ENCODE results near the gene ACIN1.

The ACIN1 gene

GRCh38 chr14:23079716-23080115 is 15.2 kb downstream of the ACIN1 start:
- DNase-seq = no peak

DNA sequence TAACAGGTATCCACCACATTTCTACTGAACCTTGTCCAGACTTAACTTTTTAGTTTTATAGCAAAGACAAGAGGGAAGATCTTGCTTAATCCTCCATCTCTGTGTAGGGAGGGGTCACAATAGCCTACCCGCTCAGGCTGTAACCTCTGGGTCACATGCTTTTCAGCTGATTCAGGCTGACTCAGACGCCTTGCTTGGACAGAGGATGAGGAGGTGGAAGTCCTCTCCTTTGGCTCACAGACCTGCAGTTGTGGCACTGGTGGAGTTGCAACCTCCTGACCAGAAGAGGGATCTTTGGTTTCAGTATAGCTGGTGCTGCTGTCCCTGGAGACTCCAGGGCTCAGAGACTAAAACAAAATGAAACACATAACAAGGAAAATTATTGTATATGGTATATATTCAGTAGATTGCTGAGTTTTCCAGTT is 16.2 kb downstream of the ACIN1 start:
- peak; percentile 70 for DNase-seq

- no peak for DNase-seq
These were observed 17.0 kb downstream of the ACIN1 start for GRCh38 chr14:23077962-23078361.

DNA sequence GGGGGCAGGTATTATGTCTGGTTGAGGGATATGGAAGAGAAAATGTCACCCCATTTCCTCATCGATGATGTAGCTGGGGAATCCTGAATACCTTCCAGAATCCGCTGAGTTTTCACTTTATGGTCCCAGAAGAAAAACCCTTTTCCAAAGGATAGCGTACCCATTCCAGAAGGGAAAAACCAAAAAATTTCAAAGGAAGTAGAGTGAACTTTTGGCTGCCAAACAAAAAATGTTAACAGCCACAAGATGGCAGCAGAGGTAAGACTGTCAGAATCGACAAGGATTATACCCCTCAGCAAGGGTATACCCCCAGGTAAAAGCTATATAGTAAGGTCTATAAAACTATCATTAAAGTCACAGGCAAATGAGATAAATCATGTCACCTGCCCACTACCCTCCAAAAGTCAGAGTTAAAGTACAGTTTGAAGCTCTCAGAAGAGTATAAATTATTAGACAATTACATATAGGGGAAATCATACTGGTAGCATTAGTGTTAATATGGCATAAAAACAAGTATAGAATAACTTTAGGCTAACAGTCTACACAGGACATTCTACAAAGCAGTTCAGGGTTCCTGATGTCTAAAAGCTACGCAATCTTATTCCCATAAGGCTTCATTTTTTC is 18.0 kb downstream of the ACIN1 start:
- no peak for DNase-seq

DNA sequence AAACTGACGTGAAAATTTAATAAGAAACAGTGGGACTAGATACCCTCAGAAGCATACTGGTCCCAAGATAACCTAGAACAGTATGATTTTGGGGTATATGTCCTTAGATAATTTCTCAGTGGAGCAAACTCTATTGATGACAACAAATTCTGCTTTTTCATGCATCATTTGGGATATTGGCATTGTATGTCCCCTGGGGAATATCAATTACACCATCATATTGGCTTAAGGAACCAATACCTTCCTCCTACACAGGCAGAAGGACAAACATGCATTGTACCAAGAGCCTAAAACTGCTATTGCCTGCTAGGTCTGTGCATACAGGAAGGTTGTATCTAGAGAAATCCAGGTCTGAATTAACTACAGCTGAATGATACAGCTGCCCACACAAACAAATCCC is 20.0 kb downstream of the ACIN1 start:
- no peak for DNase-seq

DNA sequence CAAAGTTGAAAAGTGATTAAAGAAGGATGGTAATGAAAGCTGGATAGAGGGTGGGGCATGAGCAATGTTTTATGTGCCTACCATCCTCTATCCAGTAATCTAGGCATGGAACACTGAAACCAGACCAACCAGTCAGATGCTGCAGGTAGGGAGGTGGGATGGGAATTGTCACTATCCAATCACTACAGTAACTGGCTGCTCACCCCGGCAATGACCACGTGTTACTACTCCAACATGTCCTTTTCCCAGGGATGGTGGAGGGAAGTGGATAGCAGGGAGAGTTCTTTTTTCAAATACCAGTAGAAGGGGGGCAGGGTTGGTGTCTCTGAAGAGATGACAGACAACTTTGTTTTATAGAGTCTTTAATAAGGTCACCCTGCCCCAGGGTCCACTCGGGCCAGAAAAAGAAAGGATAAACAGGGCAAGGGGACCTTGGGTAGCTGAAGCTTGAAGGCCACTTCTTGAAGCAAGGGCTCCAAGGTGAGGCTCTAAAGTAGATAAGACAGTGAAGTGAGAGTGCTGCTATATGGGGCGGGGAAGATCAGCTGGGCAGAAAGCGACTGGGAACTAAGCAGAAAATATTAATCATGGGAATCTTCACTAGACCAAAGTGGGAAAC is 22.9 kb downstream of the ACIN1 start:
- DNase-seq = no peak

GRCh38 chr14:23071244-23071920 is 23.6 kb downstream of the ACIN1 start:
- peak; percentile 77 for DNase-seq

DNA sequence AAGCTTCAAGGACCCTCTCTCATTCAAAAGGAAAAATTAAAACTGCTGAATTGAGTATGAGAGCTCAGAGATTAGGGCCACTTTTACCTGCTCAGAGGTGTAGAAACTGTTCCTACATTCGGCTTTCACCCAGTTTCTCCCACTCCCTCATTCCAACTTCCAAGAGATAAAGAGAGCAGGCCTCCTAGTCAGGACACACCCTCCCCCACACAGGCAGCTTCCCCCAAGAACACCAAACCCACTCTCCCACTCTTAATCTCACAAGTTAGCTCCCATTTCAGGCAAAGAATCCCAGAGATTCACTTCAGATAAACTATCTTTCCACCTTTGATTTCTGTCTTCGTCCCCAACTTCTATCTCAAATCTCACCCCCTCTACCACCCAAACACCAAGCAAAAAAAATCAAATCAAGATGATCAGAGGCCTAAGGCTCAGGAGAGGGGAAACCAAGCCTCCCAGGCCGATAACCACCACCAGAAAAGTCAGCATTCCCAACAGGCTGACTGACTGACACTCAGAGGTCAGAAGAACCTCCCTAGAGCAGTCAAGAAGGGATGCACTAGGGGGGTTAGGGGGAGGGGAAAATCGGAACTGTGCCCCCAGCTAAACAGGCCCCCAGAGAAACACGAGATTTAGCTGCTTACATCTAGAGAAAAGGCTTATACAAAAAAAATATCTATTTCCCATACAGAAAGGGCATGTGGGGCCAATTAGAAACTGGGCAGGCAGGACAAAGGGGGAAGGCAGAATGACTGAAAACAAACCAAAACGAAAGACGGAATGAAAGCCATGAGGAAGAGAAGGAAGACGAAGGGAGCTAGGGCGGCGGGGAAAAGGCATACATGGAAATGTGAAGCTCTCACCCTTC is 24.4 kb downstream of the ACIN1 start:
- no peak for DNase-seq

DNA sequence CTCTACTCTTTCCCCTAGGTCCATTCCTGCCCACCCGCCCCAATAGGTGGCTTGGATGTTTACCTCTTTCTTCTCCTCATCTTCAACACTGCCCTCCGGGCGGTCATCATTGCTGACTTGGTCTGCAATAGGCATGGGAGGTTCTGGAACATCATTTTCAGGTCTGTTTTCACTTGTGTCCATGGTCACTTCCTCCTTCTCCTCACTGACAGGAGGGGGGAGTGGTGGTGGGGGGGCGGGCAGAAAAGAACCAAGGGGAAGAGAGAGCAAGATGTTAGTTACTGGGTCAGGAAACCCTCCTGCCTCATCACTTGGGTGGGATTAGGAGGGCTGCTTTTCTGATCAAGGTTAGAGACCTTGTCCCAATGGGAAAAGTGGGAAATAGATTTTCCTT is 25.5 kb downstream of the ACIN1 start:
- no peak for DNase-seq

- peak; percentile 77 for DNase-seq
These were observed 26.0 kb downstream of the ACIN1 start for GRCh38 chr14:23068789-23069412.

GRCh38 chr14:23067847-23068788 is 26.8 kb downstream of the ACIN1 start:
- DNase-seq = no peak

- no peak for DNase-seq
These were observed 27.8 kb downstream of the ACIN1 start for GRCh38 chr14:23066855-23067744.

- no peak for DNase-seq
These were observed 28.6 kb downstream of the ACIN1 start for GRCh38 chr14:23066368-23066767.

DNA sequence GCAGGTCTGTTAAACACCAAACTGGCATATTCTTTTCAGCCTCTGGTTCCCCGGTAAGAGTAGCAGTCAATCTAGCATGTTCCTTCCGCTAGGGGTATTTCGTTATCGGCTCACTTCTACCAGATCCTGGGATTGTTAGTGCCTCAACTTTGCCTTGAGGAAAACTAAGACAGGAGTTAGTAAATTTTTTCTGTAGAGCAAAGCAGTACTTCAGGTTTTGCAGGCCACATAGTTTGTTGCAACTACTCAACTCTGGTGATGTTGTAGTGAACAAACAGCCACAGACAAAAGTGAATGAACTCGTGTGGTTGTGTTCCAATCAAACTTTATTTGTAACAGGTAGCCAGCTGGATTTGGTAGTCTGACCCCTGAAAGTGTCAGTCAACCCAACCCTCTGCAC is 31.3 kb downstream of the ACIN1 start:
- no peak for DNase-seq

DNA sequence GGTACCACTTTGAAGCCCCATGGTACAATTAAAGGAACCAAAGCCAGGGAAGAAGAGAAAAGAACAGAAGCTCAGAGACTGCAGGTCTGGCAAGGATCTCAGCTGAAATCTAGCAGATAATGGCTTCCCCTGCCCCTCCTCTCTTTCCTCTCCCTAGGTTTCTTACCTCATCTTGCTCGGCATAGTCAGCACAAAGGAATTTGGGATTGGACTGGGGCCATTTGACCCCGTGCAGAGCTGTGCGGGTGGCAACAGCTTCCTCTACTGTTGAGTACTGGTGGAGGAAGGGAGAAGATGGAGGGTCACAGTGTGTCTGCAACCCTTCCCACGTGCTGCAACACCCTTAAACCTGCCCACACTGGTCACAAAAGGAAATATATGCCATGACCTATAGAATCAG is 32.9 kb downstream of the ACIN1 start:
- no peak for DNase-seq

GRCh38 chr14:23060536-23061260 is 34.2 kb downstream of the ACIN1 start:
- DNase-seq = no peak

- no peak for DNase-seq
These were observed 36.1 kb downstream of the ACIN1 start for GRCh38 chr14:23058654-23059504.

DNA sequence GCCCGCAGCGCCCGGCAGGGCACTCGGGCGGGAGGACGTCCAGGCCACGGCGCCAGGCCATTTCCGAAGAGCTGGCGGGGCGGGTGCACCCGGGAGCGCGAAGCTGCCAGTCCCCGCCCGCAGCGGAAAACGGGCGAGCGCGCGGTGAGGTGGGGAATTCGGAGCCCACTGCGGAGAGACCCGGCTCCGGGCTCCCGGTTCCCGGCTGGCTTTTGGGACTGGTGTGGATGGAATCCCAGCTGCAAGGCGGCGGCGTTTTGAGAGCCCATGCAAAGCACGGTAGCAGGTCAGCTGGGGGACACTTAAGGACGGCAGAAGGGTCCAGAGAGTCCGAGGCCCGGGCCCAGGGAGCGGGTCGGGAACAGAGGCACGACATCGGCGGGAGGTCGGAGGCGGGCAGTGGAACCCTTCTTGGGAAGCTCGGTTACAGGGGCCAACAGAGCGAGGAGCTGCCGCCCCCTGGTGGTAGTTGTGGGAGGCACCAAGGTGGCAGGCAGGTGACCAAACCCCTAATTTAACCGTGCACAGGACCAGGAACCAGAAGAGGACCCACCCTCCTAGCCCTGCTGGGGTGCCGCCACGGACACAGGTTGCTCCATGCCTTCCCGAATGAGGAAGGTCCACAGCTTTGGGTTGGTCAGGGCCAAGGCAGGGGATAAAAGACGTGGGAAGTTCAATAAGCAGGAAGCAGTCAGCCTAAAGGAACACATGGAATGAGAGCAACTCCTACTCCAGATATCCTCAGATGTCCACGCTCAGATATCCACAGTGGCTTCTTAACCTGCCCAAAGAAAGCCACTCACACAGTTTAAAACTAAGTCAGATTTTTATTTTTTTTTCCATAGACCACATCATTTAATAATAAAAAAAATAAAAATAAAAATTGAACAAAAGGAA is 36.9 kb downstream of the ACIN1 start:
- peak; percentile 82 for DNase-seq

Data from CD4-positive, alpha-beta T cell treated with Interleukin-15 for 1 hour (primary cell).